ENCODE data around the gene SH3BGRL.

- TF ChIP-seq, protein P1, sequence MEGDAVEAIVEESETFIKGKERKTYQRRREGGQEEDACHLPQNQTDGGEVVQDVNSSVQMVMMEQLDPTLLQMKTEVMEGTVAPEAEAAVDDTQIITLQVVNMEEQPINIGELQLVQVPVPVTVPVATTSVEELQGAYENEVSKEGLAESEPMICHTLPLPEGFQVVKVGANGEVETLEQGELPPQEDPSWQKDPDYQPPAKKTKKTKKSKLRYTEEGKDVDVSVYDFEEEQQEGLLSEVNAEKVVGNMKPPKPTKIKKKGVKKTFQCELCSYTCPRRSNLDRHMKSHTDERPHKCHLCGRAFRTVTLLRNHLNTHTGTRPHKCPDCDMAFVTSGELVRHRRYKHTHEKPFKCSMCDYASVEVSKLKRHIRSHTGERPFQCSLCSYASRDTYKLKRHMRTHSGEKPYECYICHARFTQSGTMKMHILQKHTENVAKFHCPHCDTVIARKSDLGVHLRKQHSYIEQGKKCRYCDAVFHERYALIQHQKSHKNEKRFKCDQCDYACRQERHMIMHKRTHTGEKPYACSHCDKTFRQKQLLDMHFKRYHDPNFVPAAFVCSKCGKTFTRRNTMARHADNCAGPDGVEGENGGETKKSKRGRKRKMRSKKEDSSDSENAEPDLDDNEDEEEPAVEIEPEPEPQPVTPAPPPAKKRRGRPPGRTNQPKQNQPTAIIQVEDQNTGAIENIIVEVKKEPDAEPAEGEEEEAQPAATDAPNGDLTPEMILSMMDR (IDR thresholded peaks at IDR 0.05), result no peak
- no peak for TF ChIP-seq POLR2AphosphoS5 (IDR thresholded peaks at IDR 0.05)
- no peak for TF ChIP-seq POLR2A (IDR thresholded peaks at IDR 0.05)
Measured at GRCh38 chrX:81259020-81259713, 57.3 kb downstream of the SH3BGRL start.

Measured in upper lobe of left lung (tissue), 4 donors.